HL-60 (cell line): Measurements from ENCODE around the gene MDC1.

ENCODE experiments used
- CTCF ChIP-seq: IDR thresholded peaks from one replicate; pipeline ENCODE4 v1.5.1; 2011; ENCODE audit warnings: low read length, control low read depth, inconsistent platforms; ENCODE audit not compliant: insufficient read depth
- GABPA ChIP-seq: IDR thresholded peaks from 2 replicates; pipeline ENCODE4 v1.6.1; 2012; ENCODE audit warnings: low read depth
- POLR2AphosphoS5 ChIP-seq: IDR thresholded peaks from 2 replicates; pipeline ENCODE4 v1.6.1; 2012; ENCODE audit warnings: low read depth
- REST ChIP-seq: IDR thresholded peaks from 2 replicates; pipeline ENCODE4 v1.6.1; 2012; ENCODE audit warnings: low read depth; ENCODE audit not compliant: insufficient replicate concordance
- SPI1 ChIP-seq: IDR thresholded peaks from 2 replicates; pipeline ENCODE4 v1.6.1; 2012; ENCODE audit warnings: low read depth, mild to moderate bottlenecking, borderline replicate concordance

- peak; percentile 47 for TF ChIP-seq CTCF
- TF ChIP-seq REST, result no peak
- peak; percentile 50; the same call in 1 of the 2 replicates for TF ChIP-seq POLR2AphosphoS5
- no peak for TF ChIP-seq GABPA
- no peak for TF ChIP-seq SPI1
Observed at GRCh38 chr6:30744054-30744805, 27.1 kb upstream of the MDC1 start, which contains the start of gene IER3.
